ENCODE results near the gene EPHB1.

DNA sequence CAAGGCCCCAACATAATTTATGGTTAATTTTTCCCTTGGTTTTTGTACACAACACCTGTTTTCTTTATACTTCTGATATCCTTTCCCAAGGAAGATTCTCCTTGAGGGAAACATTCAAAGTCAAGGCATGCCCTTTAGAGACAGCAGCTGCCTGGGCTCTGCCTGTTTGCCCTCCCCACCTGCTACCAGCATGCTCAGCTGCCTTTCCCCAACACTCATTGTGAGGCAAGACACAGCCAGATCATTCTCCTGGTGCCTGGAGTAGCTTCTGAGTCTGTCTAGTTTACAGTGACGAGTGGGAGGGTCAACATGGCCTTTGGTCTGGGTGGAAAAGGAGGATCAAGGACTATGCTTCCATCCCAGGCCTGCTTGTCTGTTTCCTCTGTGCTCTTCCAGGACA lies 132.5 kb downstream of the EPHB1 start:
- TF ChIP-seq GATA3 (IDR thresholded peaks at IDR 0.05; ENCODE audit: low read depth, low read length) (no peak), GATA2 (IDR thresholded peaks at IDR 0.05; ENCODE audit: low read depth, low read length) (no peak)

All from SH-SY5Y (cell line).